Osteoblast (primary cell): Measurements from ENCODE around the gene PPM1F. TPM values are rescaled to one million over a fixed set of nuclear protein-coding genes. Genes with fewer than 3 reads are reported as not detected.

Experiments
- DNase-seq: peaks from one replicate; pipeline ENCODE4 v3.0.0; 2011; ENCODE audit warnings: low spot score, mixed read lengths; ENCODE audit not compliant: insufficient read length; ENCODE audit errors: missing footprints
- H2AFZ ChIP-seq: 2 replicates; pipeline ENCODE4 v1.6.0; 2011; ENCODE audit warnings: mild to moderate bottlenecking, low read length
- H3K27ac ChIP-seq: 2 replicates; pipeline ENCODE4 v1.5.1; 2011; ENCODE audit warnings: mild to moderate bottlenecking, low read depth, low read length, moderate library complexity
- H3K27me3 ChIP-seq: 2 replicates; pipeline ENCODE4 v1.6.0; 2012; ENCODE audit warnings: mild to moderate bottlenecking, control low read depth, inconsistent platforms, low read length, moderate library complexity; ENCODE audit not compliant: insufficient read depth
- H3K36me3 ChIP-seq: 2 replicates; pipeline ENCODE4 v1.5.1; 2011; ENCODE audit warnings: mild to moderate bottlenecking, low read length, control low read depth, moderate library complexity; ENCODE audit not compliant: insufficient read depth
- H3K4me1 ChIP-seq: 2 replicates; pipeline ENCODE4 v1.5.1; 2011; ENCODE audit warnings: mild to moderate bottlenecking, low read length, control low read depth, moderate library complexity; ENCODE audit not compliant: insufficient read depth
- H3K4me2 ChIP-seq: 2 replicates; pipeline ENCODE4 v1.6.0; 2011; ENCODE audit warnings: mild to moderate bottlenecking, low read length; ENCODE audit not compliant: insufficient read depth
- H3K4me3 ChIP-seq: fragments of 200-600 bp; sonication (generic); 3 replicates; pipeline ENCODE4 v1.5.1; 2012; ENCODE audit warnings: mild to moderate bottlenecking, low read length, inconsistent platforms; ENCODE audit not compliant: insufficient read depth
- H3K79me2 ChIP-seq: 2 replicates; pipeline ENCODE4 v1.6.0; 2012; ENCODE audit warnings: mild to moderate bottlenecking, low read length, control low read depth, inconsistent platforms; ENCODE audit not compliant: insufficient read depth
- H3K9me3 ChIP-seq: 2 replicates; pipeline ENCODE4 v1.5.1; 2011; ENCODE audit warnings: low read depth, low read length, control low read depth
- H4K20me1 ChIP-seq: 2 replicates; pipeline ENCODE4 v1.6.0; 2012; ENCODE audit warnings: mild to moderate bottlenecking, low read length, control low read depth; ENCODE audit not compliant: insufficient read depth
- CTCF ChIP-seq: IDR thresholded peaks from 2 replicates; pipeline ENCODE4 v1.5.1; 2011; ENCODE audit warnings: mild to moderate bottlenecking, low read depth, low read length, moderate library complexity; ENCODE audit errors: extremely low read depth
- total RNA-seq: library from RNA; depleted of rRNA; stranded (reverse); fragments of >200 nt; gene quantifications from 2 replicates; pipeline ENCODE4 v1.2.3, GENCODE V29; 2012

Gene PPM1F
- total RNA-seq, 1 donor, result 22.8 TPM

- Histone ChIP-seq H3K27ac (no peak overlapping the region), H2AFZ (no peak overlapping the region), H3K36me3 (peaks cover 33% of the 10 kb centered on the region), H3K4me3 (no peak overlapping the region), H3K4me2 (no peak overlapping the region), H3K79me2 (peaks cover 49% of the 10 kb centered on the region), H3K27me3 (no peaks in the 10 kb centered on the region), H4K20me1 (peaks cover 45% of the 10 kb centered on the region), H3K4me1 (no peaks in the 10 kb centered on the region), H3K9me3 (no peaks in the 10 kb centered on the region)
- no peak for TF ChIP-seq CTCF
- peak; percentile 37 for DNase-seq
Measured at GRCh38 chr22:21975273-21975672, 22.6 kb upstream of the PPM1F start.

- H2AFZ ChIP-seq, result no peak overlapping the region
- peaks cover 43% of the 10 kb centered on the region for H4K20me1 ChIP-seq
- H3K9me3 ChIP-seq, result no peaks in the 10 kb centered on the region
- H3K36me3 ChIP-seq, result peaks cover 39% of the 10 kb centered on the region
- H3K4me1 ChIP-seq, result no peaks in the 10 kb centered on the region
- H3K4me2 ChIP-seq, result no peak overlapping the region
- no peak overlapping the region for H3K27ac ChIP-seq
- TF ChIP-seq CTCF, result no peak
- DNase-seq, result peak; percentile 30
- no peaks in the 10 kb centered on the region for H3K27me3 ChIP-seq
- peaks cover 41% of the 10 kb centered on the region for H3K79me2 ChIP-seq
- H3K4me3 ChIP-seq, result no peak overlapping the region
Measured at GRCh38 chr22:21974058-21974649, 21.5 kb upstream of the PPM1F start.

GRCh38 chr22:21972806-21973205 lies 20.2 kb upstream of the PPM1F start:
- Histone ChIP-seq H3K4me3 (no peak overlapping the region), H3K4me2 (no peak overlapping the region), H3K9me3 (no peaks in the 10 kb centered on the region), H3K4me1 (no peaks in the 10 kb centered on the region), H4K20me1 (peaks cover 30% of the 10 kb centered on the region), H3K79me2 (peaks cover 28% of the 10 kb centered on the region), H3K36me3 (peaks cover 52% of the 10 kb centered on the region), H3K27me3 (no peaks in the 10 kb centered on the region), H2AFZ (no peak overlapping the region), H3K27ac (no peak overlapping the region)
- TF ChIP-seq CTCF, result no peak
- peak; percentile 51 for DNase-seq

- H3K4me3 ChIP-seq, result no peak overlapping the region
- H3K36me3 ChIP-seq, result peaks cover 56% of the 10 kb centered on the region
- H3K27me3 ChIP-seq, result no peaks in the 10 kb centered on the region
- peak; percentile 98 for DNase-seq
- H3K9me3 ChIP-seq, result no peaks in the 10 kb centered on the region
- TF ChIP-seq CTCF, result peak; percentile 83
- H3K4me1 ChIP-seq, result no peaks in the 10 kb centered on the region
- no peak overlapping the region for H3K27ac ChIP-seq
- no peak overlapping the region for H3K4me2 ChIP-seq
- H2AFZ ChIP-seq, result no peak overlapping the region
- H4K20me1 ChIP-seq, result peaks cover 28% of the 10 kb centered on the region
- H3K79me2 ChIP-seq, result peaks cover 23% of the 10 kb centered on the region
Measured at GRCh38 chr22:21972293-21972779, 19.7 kb upstream of the PPM1F start.
